Testis (tissue), 2 donors: Measurements from ENCODE around the gene TRPM2.

Experiments used
- POLR2A ChIP-seq: fragments of 450-650 bp; IDR thresholded peaks from one replicate; pipeline ENCODE4 v1.6.1; 2017; ENCODE audit warnings: antibody characterized with exemption, mild to moderate bottlenecking, moderate library complexity
- TF ChIP-seq, protein P1 (sequence below), 3 experiments: fragments of 450-650 bp in 2 of 3; fragments of 200-600 bp in 1 of 3; sonication (generic) in 1 of 3; IDR thresholded peaks; one replicate each; pipeline ENCODE4 v1.5.1; 2016 to 2019; ENCODE audit warnings: antibody characterized with exemption in 3 of 3, mild to moderate bottlenecking in 2 of 3, moderate library complexity in 1 of 3

DNA sequence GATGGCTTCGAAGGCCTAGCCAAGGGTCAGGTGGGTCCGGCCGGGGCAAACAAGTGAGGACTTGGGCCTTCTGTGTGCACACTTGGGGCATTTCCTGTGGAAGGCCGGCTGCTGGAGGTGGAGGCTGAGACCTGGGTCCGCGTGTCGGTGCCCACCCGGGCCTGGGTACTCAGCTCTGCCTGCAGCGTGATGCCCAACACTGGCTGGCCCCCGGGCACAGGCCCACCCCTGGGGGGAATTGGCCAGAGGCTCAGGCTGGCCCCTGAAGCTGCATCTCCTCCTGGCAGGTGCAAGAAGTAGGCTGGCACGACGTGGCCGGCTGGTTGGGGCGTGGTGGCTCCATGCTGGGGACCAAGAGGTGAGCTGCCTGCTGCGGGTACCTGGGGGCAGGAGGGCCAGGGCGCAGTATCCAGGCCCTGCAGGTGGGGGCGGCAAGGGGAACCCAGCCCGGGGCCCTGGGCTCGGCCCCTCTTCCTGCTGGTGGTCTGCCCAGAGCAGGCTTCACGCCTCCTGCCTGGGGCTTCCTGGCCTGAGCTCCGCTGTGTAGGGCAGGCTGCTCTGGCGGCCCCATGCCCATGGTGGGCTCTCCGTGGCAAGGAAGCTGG is 31.5 kb upstream of the TRPM2 start:
- TF ChIP-seq, protein P1, sequence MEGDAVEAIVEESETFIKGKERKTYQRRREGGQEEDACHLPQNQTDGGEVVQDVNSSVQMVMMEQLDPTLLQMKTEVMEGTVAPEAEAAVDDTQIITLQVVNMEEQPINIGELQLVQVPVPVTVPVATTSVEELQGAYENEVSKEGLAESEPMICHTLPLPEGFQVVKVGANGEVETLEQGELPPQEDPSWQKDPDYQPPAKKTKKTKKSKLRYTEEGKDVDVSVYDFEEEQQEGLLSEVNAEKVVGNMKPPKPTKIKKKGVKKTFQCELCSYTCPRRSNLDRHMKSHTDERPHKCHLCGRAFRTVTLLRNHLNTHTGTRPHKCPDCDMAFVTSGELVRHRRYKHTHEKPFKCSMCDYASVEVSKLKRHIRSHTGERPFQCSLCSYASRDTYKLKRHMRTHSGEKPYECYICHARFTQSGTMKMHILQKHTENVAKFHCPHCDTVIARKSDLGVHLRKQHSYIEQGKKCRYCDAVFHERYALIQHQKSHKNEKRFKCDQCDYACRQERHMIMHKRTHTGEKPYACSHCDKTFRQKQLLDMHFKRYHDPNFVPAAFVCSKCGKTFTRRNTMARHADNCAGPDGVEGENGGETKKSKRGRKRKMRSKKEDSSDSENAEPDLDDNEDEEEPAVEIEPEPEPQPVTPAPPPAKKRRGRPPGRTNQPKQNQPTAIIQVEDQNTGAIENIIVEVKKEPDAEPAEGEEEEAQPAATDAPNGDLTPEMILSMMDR (IDR thresholded peaks at IDR 0.05) = no peak
- no peak for TF ChIP-seq POLR2A
